Left lung (tissue), 10 donors: ENCODE data around the gene SGF29. TPM values are rescaled to one million over a fixed set of nuclear protein-coding genes. Genes with fewer than 3 reads are reported as not detected.
A peak's percentile ranks its signal among the peaks of the same experiment; 100 is the strongest.
"Not testable (repeated sequence)": the region's sequence is repeated elsewhere in the genome, so short reads cannot be mapped to it uniquely, and the experiment has no call there.

Experiments
- ATAC-seq: fragments of 200-7000 bp; cut with Tn5 transposase; one replicate; pipeline ENCODE4 v1.9.1; 2020; ENCODE audit warnings: moderate library complexity
- DNase-seq, 4 donors: peaks; one replicate each; pipeline ENCODE4 v3.0.0-alpha.2; 2013 to 2020
- H3K27ac ChIP-seq, 2 donors: fragments of 200-600 bp; sonication (generic) in 1 of 2; one replicate each; pipeline versions ENCODE4 v1.5.0 to v1.8.0; 2020 to 2021
- H3K27me3 ChIP-seq, 2 donors: fragments of 200-600 bp; sonication (generic) in 1 of 2; one replicate each; pipeline versions ENCODE4 v1.5.0 to v1.8.0; 2020 to 2021
- H3K36me3 ChIP-seq, 2 donors: fragments of 200-600 bp; sonication (generic) in 1 of 2; one replicate each; pipeline versions ENCODE4 v1.5.0 to v1.8.0; 2020 to 2021
- H3K4me1 ChIP-seq, 2 donors: fragments of 200-600 bp; one replicate each; pipeline ENCODE4 v1.8.0; 2021
- H3K4me3 ChIP-seq, 2 donors: fragments of 200-600 bp; sonication (generic) in 1 of 2; one replicate each; pipeline versions ENCODE4 v1.5.0 to v1.8.0; 2020 to 2021; ENCODE audit warnings: mild to moderate bottlenecking in 1 of 2
- H3K9me3 ChIP-seq, 2 donors: fragments of 200-600 bp; sonication (generic) in 1 of 2; one replicate each; pipeline versions ENCODE4 v1.5.0 to v1.8.0; 2020 to 2021
- CTCF ChIP-seq, 2 donors: fragments of 200-600 bp; sonication (generic) in 1 of 2; IDR thresholded peaks; one replicate each; pipeline versions ENCODE4 v1.5.0 to v1.8.0; 2021; ENCODE audit warnings: antibody characterized with exemption in 2 of 2
- intact Hi-C, 2 donors: fragments of 100-400 bp; cut with DNase I; formaldehyde crosslinking; loops; one replicate each; pipeline versions ENCODE4 v1.11.2 to v1.14.2; 2022
- polyA plus RNA-seq, 6 donors: library from polyadenylated mRNA; unstranded; fragments of 120-200 nt; gene quantifications; one replicate each; pipeline ENCODE4 v1.2.1, GENCODE V29; 2013; ENCODE audit not compliant: insufficient read length in 6 of 6
- total RNA-seq, 2 donors: library from RNA; stranded (reverse); fragmentation: NEBNext Ultra II Directional; extraction: Animal tissue kit (Norgen Biotek cat#: 25700); gene quantifications; one replicate each; pipeline ENCODE4 v1.2.1, GENCODE V29; 2021
- donor health status: DM: no; HTN: yes; CAD: no.
- donor health status: DM: no; HTN: no; CAD: no.

SGF29 gene
- total and polyA plus RNA-seq, 8 donors, result 12.1 to 29.8 (median 21.8) TPM

GRCh38 chr16:28608867-28609596, 55.3 kb downstream of the SGF29 start:
- DNase-seq, intact Hi-C loops, H3K36me3 ChIP-seq, H3K27me3 ChIP-seq, H3K9me3 ChIP-seq: not testable (repeated sequence)
- peak overlapping the region; percentile 76 to 79 for H3K27ac ChIP-seq
- H3K4me3 ChIP-seq, result peak overlapping the region; percentile 18 to 45
- ATAC-seq, result peak; percentile 12
- H3K4me1 ChIP-seq, result peaks cover 6 to 25% of the 10 kb centered on the region in 2 donors

DNA sequence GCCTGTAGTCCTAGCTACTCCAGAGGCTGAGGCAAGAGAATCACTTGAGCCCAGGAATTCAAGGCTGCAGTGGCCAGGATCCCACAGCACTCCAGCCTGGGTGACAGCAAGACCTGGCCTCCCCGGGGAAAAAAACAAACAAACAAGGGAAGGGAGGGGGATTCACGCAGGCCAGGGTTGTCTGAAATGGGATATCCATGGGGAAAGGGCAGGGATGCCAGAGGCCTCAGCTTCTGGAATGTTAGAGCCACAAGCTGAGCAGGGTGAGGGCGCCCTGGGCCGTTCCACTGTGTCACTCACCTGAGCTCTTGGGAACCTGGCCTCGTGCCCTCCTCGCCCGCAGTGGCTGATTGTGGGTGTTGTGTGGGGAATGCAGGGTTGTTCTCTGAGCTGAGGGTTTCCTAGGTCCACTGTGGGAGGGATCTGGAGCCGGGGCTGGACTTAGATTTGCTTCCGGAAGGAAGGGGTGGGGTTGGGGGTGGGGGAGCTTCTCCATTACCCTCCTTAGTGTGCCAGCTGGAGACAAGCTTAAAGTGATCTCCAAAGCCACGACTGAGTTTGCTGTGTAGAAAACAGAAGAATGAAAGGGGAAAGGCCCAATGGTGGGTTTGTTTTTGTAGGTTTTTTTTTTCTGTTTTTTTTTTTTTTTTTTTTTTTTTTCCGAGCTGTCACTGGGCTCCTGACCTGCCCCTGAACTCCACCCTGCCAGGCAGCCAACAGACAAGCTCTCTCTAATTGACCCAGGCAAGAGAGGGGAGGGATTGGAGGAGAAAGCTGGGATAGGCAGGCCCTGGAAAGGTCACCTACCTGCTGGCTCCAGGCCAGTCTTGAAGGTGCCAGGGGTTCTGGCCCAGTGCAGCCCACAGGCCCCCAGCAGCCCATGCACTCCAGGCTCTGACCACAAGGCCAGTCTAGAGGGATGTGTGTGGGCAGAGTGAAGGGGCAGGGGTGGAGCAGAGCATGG, 56.2 kb downstream of the SGF29 start, which contains the start of gene SULT1A1:
Gene SULT1A1 (minus strand): TSS at position 414 of the 964 bp plus-strand sequence. CDS start 1,189 bp downstream, outside the sequence.
- no peaks in the 10 kb centered on the region for H3K9me3 ChIP-seq
- H3K27me3 ChIP-seq, result no peaks in the 10 kb centered on the region
- intact Hi-C loops, result no loop called here
- peak within 1 kb of the TSS; percentile 18 to 45 for H3K4me3 ChIP-seq
- peaks cover 0 to 7% of the 10 kb centered on the region in 2 donors for H3K36me3 ChIP-seq
- H3K4me1 ChIP-seq, result peaks cover 6 to 25% of the 10 kb centered on the region in 2 donors
- no peak for TF ChIP-seq CTCF (IDR thresholded peaks at IDR 0.05)
- H3K27ac ChIP-seq, result peak within 1 kb of the TSS; percentile 76 to 79
- peak; percentile 83 for ATAC-seq
- DNase-seq, result peak in 3 of 4 donors; percentile 43 to 90 (median 85)

- DNase-seq, result peak in 1 of 4 donors; percentile 13
- Histone ChIP-seq H3K36me3 (no peaks in the 10 kb centered on the region), H3K27me3 (no peaks in the 10 kb centered on the region), H3K27ac (peak overlapping the region; percentile 76 to 79), H3K9me3 (no peaks in the 10 kb centered on the region), H3K4me1 (peaks cover 6 to 25% of the 10 kb centered on the region in 2 donors), H3K4me3 (no peak overlapping the region)
- intact Hi-C loops, result no loop called here
- ATAC-seq, result no peak
- no peak for TF ChIP-seq CTCF (IDR thresholded peaks at IDR 0.05)
These were observed 57.0 kb downstream of the SGF29 start for GRCh38 chr16:28610595-28611191.

GRCh38 chr16:28612359-28613280, 58.9 kb downstream of the SGF29 start:
- peak; percentile 59 for ATAC-seq
- H3K27me3 ChIP-seq, intact Hi-C loops, DNase-seq, H3K9me3 ChIP-seq, H3K36me3 ChIP-seq, H3K4me3 ChIP-seq, H3K27ac ChIP-seq: not testable (repeated sequence)
- H3K4me1 ChIP-seq, result peaks cover 6 to 41% of the 10 kb centered on the region in 2 donors

GRCh38 chr16:28613912-28614311, 60.2 kb downstream of the SGF29 start:
- H3K27ac ChIP-seq, ATAC-seq, H3K4me3 ChIP-seq, H3K36me3 ChIP-seq, H3K9me3 ChIP-seq, intact Hi-C loops, DNase-seq, H3K27me3 ChIP-seq: not testable (repeated sequence)
- H3K4me1 ChIP-seq, result peaks cover 6 to 41% of the 10 kb centered on the region in 2 donors

DNA sequence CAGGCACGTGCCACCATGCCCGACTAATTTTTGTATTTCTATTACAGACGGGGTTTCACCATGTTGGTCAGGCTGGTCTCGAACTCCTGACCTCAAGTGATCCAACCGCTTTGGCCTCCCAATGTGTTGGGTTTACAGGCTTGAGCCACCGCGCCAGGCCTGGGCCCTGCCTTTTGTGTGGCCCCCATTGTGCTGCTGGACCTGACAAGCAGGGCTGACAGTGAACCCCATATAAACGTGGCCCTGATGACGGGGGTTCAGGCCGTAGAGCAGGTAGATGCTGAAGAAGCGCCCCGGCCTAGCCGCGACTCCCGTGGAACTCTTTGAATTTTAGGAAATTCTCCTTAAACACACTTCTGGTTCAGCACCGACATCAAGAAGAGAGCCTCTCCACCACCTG, 60.8 kb downstream of the SGF29 start:
- not testable (repeated sequence) for H3K27me3 ChIP-seq

More for the DNA sequence above, 60.8 kb downstream of the SGF29 start:
- H3K4me1 ChIP-seq, result peaks cover 6 to 35% of the 10 kb centered on the region in 2 donors
- DNase-seq, H3K9me3 ChIP-seq, ATAC-seq, H3K36me3 ChIP-seq, intact Hi-C loops, H3K27ac ChIP-seq, H3K4me3 ChIP-seq: not testable (repeated sequence)
